ENCODE data around the gene COX8A. TPM values are rescaled to one million over a fixed set of nuclear protein-coding genes. Genes with fewer than 3 reads are reported as not detected.

COX8A gene
- polyA plus RNA-seq, 3 donors: 354 to 588 (median 526) TPM

DNA sequence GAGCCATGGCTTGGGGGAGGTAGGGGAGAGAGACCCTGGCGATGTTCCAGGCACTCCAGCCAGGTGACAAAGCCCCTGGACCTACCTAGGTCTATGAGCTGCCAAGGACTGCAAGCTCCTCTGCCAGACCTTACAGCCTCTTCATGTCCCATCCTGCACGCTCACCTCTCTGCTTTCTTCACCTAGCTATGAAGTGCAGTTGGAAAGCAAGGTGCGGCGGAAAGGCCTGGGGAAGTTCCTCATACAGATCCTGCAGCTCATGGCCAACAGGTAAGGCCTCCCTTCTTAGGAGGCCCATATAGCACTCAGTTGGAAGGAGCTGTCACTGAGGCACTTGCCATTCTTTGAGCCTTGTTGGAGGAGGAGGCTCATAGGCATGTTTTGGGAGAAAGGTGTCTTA lies 21.9 kb upstream of the COX8A start:
- Histone ChIP-seq H3K79me2 (ENCODE audit: insufficient read depth, low read length) (no peaks in the 10 kb centered on the region), H3K9me3 (replicated peaks in 1 of 2; ENCODE audit: control insufficient read depth in 1 of 2, insufficient read depth in 1 of 2, low read length in 2 of 2) (no peaks in the 10 kb centered on the region), H3K4me3 (replicated peaks in 1 of 3; ENCODE audit: low read depth in 2 of 3, low read length in 3 of 3) (no peak overlapping the region), H3K36me3 (replicated peaks in 1 of 2; ENCODE audit: control insufficient read depth in 1 of 2, insufficient read depth in 2 of 2, low read length in 2 of 2) (peaks cover 29 to 51% of the 10 kb centered on the region in 2 donors), H3K4me2 (replicated peaks; ENCODE audit: extremely low read depth, low read length, poor library complexity, severe bottlenecking) (no peak overlapping the region), H4K20me1 (ENCODE audit: insufficient read depth, low read length) (no peaks in the 10 kb centered on the region), H3K27me3 (ENCODE audit: control insufficient read depth in 2 of 2, insufficient read depth in 2 of 2, low read length in 2 of 2) (no peaks in the 10 kb centered on the region), H3K4me1 (ENCODE audit: control insufficient read depth in 1 of 2, insufficient read depth in 2 of 2, low read length in 2 of 2) (no peaks in the 10 kb centered on the region), H2AFZ (ENCODE audit: insufficient read depth, low read depth, low read length, poor library complexity, severe bottlenecking) (no peak overlapping the region), H3K27ac (ENCODE audit: low read depth in 1 of 2, low read length in 2 of 2) (no peak overlapping the region), H3K9ac (ENCODE audit: insufficient read depth, low read length, poor library complexity, severe bottlenecking) (no peak overlapping the region)
- WGBS (ENCODE audit: insufficient coverage): 100% methylated on average over 2 of the region's 4 CpGs
- DNase-seq: no peak
- Mint-ChIP-seq H3K9me3 (no peaks in the 10 kb centered on the region), H3K27me3 (ENCODE audit: low read depth in 3 of 3) (peaks cover 0 to 3% (median 0%) of the 10 kb centered on the region in 3 donors), H3K27ac (no peak overlapping the region), H3K36me3 (peaks cover 51 to 54% of the 10 kb centered on the region in 2 donors), H3K4me3 (no peak overlapping the region), H3K4me1 (peaks cover 4% of the 10 kb centered on the region)
- TF ChIP-seq CTCF (IDR thresholded peaks at IDR 0.05): no peak
- intact Hi-C loops (cut with micrococcal nuclease): no loop called here

DNA sequence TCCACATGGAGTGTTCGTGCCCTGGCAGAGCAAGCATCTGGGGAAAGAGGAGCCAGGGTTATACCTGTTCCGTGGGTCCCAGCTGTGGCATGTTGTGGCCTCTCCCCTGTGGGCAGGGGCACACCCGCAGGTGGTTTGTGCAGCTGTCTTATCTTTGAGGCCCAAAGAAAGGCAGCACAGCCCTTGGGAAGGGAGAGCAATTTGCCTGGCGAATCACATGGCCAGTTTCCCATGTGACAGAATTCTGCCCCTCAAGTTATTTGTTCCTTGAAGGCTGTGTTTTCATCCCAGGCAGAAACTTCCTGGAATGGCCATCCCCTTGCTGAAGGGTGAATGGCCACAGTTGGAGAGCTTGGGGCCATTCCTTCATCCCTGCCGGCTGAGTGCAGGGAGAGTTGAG lies 16.4 kb upstream of the COX8A start:
- Histone ChIP-seq H4K20me1 (ENCODE audit: insufficient read depth, low read length) (no peaks in the 10 kb centered on the region), H3K4me1 (ENCODE audit: control insufficient read depth in 1 of 2, insufficient read depth in 2 of 2, low read length in 2 of 2) (no peaks in the 10 kb centered on the region), H2AFZ (ENCODE audit: insufficient read depth, low read depth, low read length, poor library complexity, severe bottlenecking) (no peak overlapping the region), H3K27ac (ENCODE audit: low read depth in 1 of 2, low read length in 2 of 2) (no peak overlapping the region), H3K9ac (ENCODE audit: insufficient read depth, low read length, poor library complexity, severe bottlenecking) (no peak overlapping the region), H3K4me3 (replicated peaks in 1 of 3; ENCODE audit: low read depth in 2 of 3, low read length in 3 of 3) (no peak overlapping the region), H3K79me2 (ENCODE audit: insufficient read depth, low read length) (no peaks in the 10 kb centered on the region), H3K36me3 (replicated peaks in 1 of 2; ENCODE audit: control insufficient read depth in 1 of 2, insufficient read depth in 2 of 2, low read length in 2 of 2) (peaks cover 25 to 36% of the 10 kb centered on the region in 2 donors), H3K4me2 (replicated peaks; ENCODE audit: extremely low read depth, low read length, poor library complexity, severe bottlenecking) (no peak overlapping the region), H3K27me3 (ENCODE audit: control insufficient read depth in 2 of 2, insufficient read depth in 2 of 2, low read length in 2 of 2) (no peaks in the 10 kb centered on the region), H3K9me3 (replicated peaks in 1 of 2; ENCODE audit: control insufficient read depth in 1 of 2, insufficient read depth in 1 of 2, low read length in 2 of 2) (no peaks in the 10 kb centered on the region)
- H3K36me3 Mint-ChIP-seq: peaks cover 31 to 34% of the 10 kb centered on the region in 2 donors
- no peak for TF ChIP-seq CTCF (IDR thresholded peaks at IDR 0.05)
- H3K4me1 Mint-ChIP-seq: peaks cover 8% of the 10 kb centered on the region
- H3K4me3 Mint-ChIP-seq: no peak overlapping the region
- H3K27me3 Mint-ChIP-seq (ENCODE audit: low read depth in 3 of 3): peaks cover 2 to 5% (median 4%) of the 10 kb centered on the region in 3 donors
- DNase-seq: no peak
- no peaks in the 10 kb centered on the region for H3K9me3 Mint-ChIP-seq
- H3K27ac Mint-ChIP-seq: no peak overlapping the region
- WGBS (ENCODE audit: insufficient coverage): 94% methylated on average over 3 of the region's 5 CpGs
- intact Hi-C loops (cut with micrococcal nuclease): no loop called here
